Activated T-cell treated with anti-CD3 and anti-CD28 coated beads for 4 hours (primary cell): ENCODE results near the gene TDP1.
A peak's percentile ranks its signal among the peaks of the same experiment; 100 is the strongest.
"Not testable (repeated sequence)": the region's sequence is repeated elsewhere in the genome, so short reads cannot be mapped to it uniquely, and the experiment has no call there.

ENCODE experiments used
- DNase-seq: peaks from one replicate; pipeline ENCODE4 v3.0.0-alpha.2; 2020

TDP1 gene

DNA sequence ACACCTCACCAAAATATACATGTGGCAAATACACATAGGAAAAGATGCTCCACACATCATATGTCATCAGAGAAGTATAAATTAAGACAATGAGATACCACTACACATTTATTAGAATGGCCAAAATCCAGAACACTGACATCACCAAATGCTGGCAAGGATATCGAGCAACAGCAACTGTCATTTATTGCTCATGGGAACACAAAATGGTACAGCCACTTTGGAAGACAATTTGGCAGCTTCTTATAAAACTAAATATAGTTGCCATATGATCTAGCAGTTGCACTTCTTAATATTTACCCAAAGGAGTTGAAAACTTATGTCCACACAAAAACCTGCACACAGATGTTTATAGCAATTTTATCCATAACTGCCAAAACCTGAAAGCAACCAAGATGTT lies 99.1 kb downstream of the TDP1 start:
- DNase-seq, result no peak

DNA sequence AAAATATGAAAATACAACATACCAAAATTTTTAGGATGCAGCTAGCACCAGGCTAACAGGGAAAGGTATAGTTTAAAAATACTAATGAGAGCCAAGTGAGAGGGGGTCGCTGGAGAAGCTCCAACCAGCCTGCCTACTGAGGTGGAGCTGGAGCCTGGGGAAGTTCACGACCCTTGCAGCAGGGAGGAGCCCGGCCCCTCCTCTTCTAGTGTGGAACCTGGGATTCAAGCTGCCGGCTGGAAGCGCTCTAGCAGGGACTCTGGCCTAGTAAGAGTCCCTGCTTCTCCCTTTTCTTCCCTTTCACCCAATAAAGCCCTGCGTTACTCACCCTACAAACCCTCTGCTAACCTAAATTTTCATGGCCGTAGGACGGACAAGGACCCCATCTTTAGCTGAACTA lies 101.1 kb downstream of the TDP1 start:
- no peak for DNase-seq

DNA sequence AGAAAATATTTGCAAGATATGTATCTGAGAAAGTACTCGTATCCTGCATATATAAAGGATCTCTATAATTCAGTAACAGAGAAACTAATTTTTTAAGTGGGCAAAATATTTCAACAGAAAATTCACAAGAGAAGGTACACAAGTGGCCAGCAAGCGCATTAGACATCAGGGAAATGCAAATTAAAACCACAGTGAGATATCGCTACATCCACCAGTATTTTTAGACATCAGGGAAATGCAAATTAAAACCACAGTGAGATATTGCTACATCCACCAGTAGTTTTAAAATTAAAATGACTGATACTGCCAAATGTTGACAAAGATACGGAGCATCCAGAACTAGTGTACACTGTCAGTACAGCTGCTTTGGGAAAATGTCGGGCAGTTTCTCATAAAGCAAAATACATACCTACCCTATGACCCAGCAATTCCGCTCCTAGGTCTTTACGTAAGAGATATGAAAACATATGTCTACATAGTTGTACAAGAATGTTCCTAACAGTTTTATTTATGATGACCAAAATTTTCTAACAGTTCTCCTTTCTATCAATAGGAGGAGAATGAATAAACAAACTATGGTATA lies 103.2 kb downstream of the TDP1 start:
- no peak for DNase-seq

DNA sequence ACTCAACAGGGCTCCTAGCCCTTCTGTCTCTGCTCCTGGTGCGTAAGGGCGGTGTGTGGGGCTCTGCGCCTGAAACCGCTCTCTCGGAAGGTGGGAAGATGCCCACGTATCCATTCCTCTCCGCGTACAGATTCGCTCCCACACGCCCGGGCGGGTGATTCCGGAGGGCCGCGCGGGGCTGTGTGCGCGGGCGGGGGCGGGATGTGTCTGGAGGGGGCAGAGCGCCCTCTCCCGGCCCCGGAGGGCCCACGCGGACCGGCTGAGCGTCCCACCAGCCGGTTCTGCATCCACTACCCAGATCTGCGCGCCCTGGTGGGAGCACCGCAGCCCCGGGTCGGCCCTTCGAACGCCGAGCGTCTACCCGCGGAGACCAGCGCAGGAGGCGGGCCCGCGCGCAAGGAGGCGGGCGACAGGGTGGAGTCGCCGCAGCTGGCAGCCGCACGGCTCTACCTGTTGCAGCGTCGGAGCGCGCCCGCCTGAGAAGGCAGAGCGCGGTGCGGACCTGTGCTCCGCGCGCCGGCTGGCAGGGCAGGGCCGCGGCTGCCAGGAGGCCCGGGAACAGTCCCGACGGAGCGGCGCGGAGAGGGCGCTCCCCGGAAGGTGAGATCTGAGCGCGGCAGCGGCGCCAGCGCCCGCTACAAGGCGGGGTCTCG lies 104.7 kb downstream of the TDP1 start:
- DNase-seq, result peak; percentile 48

DNA sequence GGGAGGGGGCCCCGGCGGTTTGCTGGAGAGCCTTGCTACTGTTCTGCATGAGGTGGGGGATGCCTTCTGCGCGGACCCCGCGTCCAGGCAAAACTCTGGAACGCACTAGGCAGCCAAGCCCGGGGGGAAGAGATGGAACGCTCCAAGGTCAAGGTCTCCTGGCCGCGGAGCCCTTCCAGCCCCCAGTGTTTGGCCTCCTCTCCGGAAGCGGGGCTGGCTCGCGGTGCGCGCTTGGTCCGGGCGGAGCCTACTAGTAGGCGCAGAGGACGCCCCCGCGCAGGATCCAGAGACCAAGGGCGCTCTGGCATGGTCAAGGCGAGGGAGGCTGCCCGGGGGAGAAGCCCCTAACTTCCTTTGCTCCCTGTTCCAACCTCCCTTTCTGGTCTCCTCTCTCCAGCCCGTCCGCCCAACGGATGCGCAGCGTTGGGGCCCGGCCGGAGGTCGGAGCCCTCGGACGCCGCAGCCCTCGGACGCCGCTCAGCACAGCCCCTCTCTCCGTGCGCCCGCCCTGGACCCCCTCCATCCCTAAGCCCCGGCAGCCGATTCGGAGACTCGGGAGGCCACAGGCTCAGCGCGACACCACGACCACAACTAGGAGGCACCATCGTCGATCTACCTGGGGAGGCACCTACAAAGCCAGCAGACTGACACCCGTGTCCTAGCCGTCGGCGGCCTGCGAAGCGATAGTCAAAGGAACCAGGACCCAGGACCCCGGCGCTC lies 105.4 kb downstream of the TDP1 start:
- DNase-seq, result no peak

DNA sequence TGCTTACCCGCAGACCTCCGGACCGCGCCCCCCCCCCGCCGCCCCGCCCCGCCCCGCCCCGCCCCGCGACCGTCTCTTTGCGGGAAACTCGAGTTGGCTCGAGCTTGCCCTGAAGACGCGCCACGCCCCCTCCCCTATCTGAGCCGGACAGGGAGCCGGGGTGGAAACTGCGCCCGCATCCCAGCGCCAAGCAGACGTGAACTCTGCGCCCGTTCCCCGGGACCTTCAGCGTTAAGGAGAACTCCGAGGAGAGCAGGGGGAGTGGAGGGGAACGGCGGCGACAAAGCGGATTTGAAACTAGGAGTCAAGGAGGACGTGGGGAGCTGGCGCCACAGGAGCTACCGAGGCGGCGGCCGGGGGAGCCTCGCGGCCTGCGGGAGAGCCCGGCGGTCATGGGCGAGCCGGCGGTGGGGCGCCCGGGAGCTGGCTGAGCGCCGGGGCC lies 106.0 kb downstream of the TDP1 start, which contains the start of gene KCNK13:
Gene KCNK13, plus strand, starts transcription at position 310 of the 442 bp plus-strand sequence. CDS start 212 bp downstream, outside the sequence.
- no peak for DNase-seq

DNA sequence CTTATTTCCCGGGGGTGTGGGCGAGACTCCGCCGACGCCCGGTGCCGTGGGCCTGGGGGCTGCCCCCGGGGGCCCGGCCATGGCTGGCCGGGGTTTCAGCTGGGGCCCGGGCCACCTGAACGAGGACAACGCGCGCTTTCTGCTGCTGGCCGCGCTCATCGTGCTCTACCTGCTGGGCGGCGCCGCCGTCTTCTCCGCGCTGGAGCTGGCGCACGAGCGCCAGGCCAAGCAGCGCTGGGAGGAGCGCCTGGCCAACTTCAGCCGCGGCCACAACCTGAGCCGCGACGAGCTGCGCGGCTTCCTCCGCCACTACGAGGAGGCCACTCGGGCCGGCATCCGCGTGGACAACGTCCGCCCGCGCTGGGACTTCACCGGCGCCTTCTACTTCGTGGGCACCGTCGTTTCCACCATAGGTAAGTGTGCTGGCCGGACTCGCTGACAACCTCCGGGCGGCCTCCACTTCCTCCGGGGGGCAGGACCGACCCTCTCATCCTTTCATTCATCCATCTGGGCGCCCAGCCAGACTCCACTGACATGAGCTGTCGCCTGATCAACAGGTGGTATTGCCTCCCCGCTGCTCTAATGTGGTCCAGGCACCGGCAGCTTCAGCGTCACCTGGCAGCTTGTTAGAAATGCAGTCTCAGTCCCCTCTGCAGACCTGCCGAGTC lies 106.5 kb downstream of the TDP1 start:
- no peak for DNase-seq

DNA sequence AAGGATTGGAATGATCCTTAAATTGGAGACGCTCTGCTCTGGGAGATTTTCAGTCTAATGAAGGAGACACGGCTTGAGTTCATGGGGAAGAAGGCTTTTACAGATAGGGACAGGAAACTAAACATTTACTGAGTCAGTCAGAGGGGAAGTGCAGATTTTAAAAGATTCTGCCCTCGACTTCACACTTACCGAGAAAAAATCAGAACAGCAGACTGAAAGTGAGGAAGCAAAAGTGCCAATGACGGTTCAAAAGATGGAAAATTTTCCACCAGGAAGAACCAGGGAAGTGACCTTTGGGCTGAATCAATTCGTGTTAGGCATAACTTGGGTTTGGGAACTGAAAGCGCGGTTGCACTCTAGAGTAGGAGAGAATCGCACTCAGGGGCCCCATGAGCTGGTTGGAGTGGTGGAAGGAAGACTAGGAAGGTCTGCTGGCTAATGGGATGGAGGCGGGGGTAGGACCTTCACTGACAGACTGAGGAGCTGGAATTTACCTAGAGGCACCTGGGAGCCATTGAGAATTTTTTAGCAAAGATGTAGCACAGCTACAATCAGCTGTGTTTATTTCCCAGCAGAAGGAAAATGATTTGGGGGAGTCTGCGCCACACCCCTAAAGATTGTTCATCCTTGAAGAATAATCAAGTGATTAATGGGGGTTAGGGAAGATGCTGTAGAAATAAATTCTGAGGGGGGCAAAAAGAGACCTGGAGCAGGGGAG lies 107.3 kb downstream of the TDP1 start:
- DNase-seq, result no peak

DNA sequence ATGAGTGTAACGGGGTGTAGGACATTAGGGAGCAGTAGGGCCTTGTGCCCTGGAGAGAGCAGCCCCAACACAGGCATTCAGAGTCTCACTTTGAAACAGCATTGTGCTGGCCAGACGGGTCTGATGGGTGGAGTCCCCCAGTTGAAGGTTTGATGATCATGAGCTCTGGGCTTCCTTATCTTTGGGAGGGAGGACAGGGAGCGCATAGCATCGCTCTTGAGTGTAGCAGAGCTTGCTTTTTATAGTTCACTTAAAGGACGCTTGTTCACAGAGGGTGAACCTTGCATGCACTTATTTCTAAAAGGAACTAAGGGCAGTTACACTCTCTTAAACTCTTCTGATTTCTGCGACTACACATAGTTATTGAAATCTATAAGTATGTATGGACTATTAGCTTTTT lies 116.6 kb downstream of the TDP1 start:
- no peak for DNase-seq

DNA sequence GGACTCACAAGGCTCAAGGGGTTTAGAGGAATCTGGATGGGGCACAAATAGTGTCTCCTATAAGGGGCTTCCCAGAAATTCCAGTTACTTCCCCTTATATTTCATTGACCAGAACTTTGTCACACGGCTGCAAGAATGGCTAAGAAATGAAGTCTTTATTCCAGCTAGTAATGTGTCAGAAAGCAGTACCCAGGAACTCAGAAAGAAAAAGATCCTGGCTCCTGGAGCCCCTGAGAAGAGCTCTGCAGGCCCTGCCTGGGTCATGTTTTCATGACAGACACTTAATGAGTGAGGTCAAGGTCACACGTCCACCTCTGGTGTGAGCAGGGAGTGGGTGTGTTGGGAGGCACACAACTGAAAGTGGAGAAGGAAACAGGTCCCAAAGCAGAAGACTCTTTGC lies 123.8 kb downstream of the TDP1 start:
- DNase-seq, result no peak

DNA sequence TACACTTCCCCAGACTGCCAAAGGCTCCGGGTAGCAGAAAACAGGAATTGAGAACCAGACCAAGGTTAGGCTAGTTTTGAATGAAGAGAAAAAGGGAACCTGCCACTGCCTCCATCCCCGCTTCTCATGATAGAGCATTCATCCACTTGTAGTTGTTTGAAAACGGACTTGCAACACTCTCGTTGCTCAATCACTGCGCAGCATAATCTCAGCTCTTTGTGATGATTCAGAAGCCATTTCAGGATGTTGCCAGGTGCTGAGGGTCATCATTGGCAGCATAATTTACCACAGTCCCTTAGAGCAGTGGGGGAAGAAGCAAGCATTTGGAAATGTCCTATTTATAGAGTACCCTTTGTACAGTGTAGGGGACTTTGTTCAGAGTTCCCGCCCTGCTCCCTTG lies 131.7 kb downstream of the TDP1 start:
- no peak for DNase-seq

DNA sequence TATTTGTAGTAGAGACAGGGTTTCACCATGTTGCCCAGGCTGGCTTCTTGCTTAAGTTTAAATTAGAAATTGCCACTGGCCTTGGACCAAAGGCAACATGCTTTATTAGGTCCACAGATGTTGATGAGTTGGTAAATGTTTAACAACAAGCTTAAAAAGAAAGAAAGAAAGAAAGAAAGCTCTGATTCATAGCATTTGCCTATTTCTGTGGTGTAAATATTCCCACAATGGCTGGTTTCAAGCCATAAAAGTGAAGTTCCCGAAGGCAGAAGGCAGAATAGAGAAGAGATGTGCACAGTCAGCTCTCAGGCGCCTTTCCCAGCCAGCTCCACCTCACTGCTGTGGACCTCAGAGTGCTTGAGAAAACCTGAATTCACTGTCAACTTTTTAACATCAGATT lies 132.4 kb downstream of the TDP1 start:
- DNase-seq, result no peak

DNA sequence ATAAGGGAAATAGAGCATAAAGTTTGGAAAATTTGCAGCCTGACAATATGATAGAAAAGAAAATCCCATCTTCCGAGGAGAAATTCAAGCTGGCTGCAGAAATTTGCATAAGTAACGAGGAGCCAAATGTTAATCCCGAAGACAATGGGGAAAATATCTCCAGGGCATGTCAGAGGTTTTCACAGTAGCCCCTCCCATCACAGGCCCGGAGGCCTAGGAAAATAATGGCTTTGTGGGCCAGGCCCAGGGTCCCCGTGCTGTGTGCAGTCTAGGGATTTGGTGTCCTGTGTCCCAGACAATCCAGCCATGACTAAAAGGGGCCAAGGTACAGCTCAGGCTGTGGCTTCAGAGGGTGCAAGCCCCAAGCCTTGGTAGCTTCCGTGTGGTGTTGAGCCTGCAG lies 133.8 kb downstream of the TDP1 start:
- DNase-seq, result not testable (repeated sequence)

DNA sequence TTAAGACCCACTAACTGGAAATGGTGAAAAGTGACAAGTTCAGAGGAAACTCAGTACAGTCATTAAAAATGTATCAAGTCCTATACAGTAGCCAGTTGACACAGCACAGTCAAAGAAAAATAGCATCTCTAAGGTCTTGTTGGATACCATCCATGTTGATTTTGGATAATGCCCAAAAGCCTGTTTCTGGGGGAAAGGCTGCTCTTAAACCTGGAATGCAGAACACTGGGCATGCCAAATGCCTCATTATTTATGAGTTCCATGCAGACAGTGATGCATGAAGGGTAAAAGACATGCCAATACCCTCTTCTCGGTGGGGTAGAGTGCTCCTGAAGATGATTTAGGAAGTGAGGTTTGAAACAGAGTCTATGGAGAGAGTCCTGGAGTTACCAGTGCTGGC lies 135.7 kb downstream of the TDP1 start:
- DNase-seq, result no peak

DNA sequence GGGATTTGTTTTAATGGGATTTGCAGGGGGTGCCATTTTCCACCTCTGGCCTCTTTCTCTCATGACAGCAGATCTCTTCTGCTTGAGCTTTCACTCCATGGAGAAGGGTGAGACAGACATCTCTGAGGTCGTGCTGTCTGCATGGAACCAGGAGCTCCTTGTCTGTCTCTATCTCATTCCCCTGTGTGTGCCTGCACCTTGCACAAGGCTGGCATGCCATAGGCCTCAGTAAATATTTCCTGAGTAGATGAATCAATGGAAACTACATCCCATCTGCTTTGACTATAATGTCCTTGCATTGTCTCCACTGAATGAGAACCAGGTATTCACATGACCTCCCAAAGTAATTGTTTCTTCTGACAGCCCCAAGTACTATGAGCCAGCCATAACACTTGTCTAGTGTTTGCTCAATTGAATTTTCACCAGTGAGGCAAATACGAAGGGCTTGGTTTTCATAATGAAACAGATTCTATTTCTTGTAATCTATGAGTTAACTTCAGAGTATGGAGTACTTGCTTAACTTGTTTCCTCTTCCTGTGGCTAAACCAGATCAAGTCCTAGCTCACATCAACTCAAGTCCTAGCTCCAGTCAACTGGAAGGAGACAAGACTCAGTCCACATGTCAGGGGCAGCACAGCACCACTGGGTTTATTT lies 138.3 kb downstream of the TDP1 start:
- DNase-seq, result no peak
